ENCODE data around the gene RIMBP2.

The RIMBP2 gene

GRCh38 chr12:130608831-130609230, 107.3 kb downstream of the RIMBP2 start:
- Histone ChIP-seq H2AK5ac (ENCODE audit: low read depth, low read length) (no peak overlapping the region), H3K79me1 (ENCODE audit: low read depth, low read length) (no peaks in the 10 kb centered on the region), H3K27me3 (ENCODE audit: control insufficient read depth in 3 of 3, insufficient read depth in 3 of 3, low read depth in 1 of 3, low read length in 3 of 3) (no peaks in the 10 kb centered on the region), H2BK5ac (ENCODE audit: low read length) (no peak overlapping the region), H3K36me3 (replicated peaks in 1 of 2; ENCODE audit: control insufficient read depth in 2 of 2, insufficient read depth in 2 of 2, low read length in 2 of 2) (no peaks in the 10 kb centered on the region), H2BK120ac (ENCODE audit: low read depth, low read length) (no peak overlapping the region), H4K91ac (ENCODE audit: low read depth, low read length, poor library complexity) (no peak overlapping the region), H2AFZ (ENCODE audit: low read length) (no peak overlapping the region), H3K4ac (ENCODE audit: low read length) (no peak overlapping the region), H3K4me1 (ENCODE audit: control insufficient read depth in 2 of 2, insufficient read depth in 1 of 2, low read depth in 1 of 2, low read length in 2 of 2) (peaks cover 0 to 4% of the 10 kb centered on the region in 2 donors), H3K14ac (ENCODE audit: low read length) (no peak overlapping the region), H3K27ac (replicated peaks; ENCODE audit: low read length) (no peak overlapping the region), H2BK12ac (ENCODE audit: low read length) (no peak overlapping the region), H3K18ac (ENCODE audit: low read length) (no peak overlapping the region), H3K9me3 (replicated peaks in 1 of 2; ENCODE audit: control insufficient read depth in 2 of 2, insufficient read depth in 1 of 2, low read depth in 1 of 2, low read length in 2 of 2) (no peaks in the 10 kb centered on the region), H3K4me2 (ENCODE audit: insufficient read depth, low read length, poor library complexity, severe bottlenecking) (no peak overlapping the region), H3K9ac (ENCODE audit: low read depth, low read length, poor library complexity) (no peak overlapping the region), H2BK15ac (ENCODE audit: low read length) (no peak overlapping the region), H4K8ac (ENCODE audit: low read depth, low read length) (no peak overlapping the region), H3K4me3 (ENCODE audit: low read length in 2 of 2) (no peak overlapping the region), H3K23ac (ENCODE audit: low read depth, low read length, poor library complexity) (no peak overlapping the region)
- WGBS, 2 donors (ENCODE audit: extremely low coverage in 2 of 2, insufficient read length in 2 of 2, insufficient replicate concordance in 1 of 2) = no CpG with 5 or more reads among the region's 7 CpGs
- no peak for DNase-seq (ENCODE audit: low spot score)

- H3K23ac ChIP-seq (ENCODE audit: low read depth, low read length, poor library complexity) = no peak overlapping the region
- H3K9ac ChIP-seq (ENCODE audit: low read depth, low read length, poor library complexity) = no peak overlapping the region
- no peak overlapping the region for H2BK120ac ChIP-seq (ENCODE audit: low read depth, low read length)
- H3K9me3 ChIP-seq (replicated peaks in 1 of 2; ENCODE audit: control insufficient read depth in 2 of 2, insufficient read depth in 1 of 2, low read depth in 1 of 2, low read length in 2 of 2) = no peaks in the 10 kb centered on the region
- no peak for DNase-seq (ENCODE audit: low spot score)
- H2AK5ac ChIP-seq (ENCODE audit: low read depth, low read length) = no peak overlapping the region
- no peak overlapping the region for H3K4me2 ChIP-seq (ENCODE audit: insufficient read depth, low read length, poor library complexity, severe bottlenecking)
- H3K79me1 ChIP-seq (ENCODE audit: low read depth, low read length) = no peaks in the 10 kb centered on the region
- no peak overlapping the region for H4K91ac ChIP-seq (ENCODE audit: low read depth, low read length, poor library complexity)
- H4K8ac ChIP-seq (ENCODE audit: low read depth, low read length) = no peak overlapping the region
- H2BK12ac ChIP-seq (ENCODE audit: low read length) = no peak overlapping the region
- no peak overlapping the region for H3K18ac ChIP-seq (ENCODE audit: low read length)
- H2BK5ac ChIP-seq (ENCODE audit: low read length) = no peak overlapping the region
- no peaks in the 10 kb centered on the region for H3K36me3 ChIP-seq (replicated peaks in 1 of 2; ENCODE audit: control insufficient read depth in 2 of 2, insufficient read depth in 2 of 2, low read length in 2 of 2)
- H3K4me1 ChIP-seq (ENCODE audit: control insufficient read depth in 2 of 2, insufficient read depth in 1 of 2, low read depth in 1 of 2, low read length in 2 of 2) = peaks cover 0 to 4% of the 10 kb centered on the region in 2 donors
- no peak overlapping the region for H3K4me3 ChIP-seq (ENCODE audit: low read length in 2 of 2)
- WGBS, 2 donors (ENCODE audit: extremely low coverage in 2 of 2, insufficient read length in 2 of 2, insufficient replicate concordance in 1 of 2) = no CpG with 5 or more reads among the region's 5 CpGs
- H2BK15ac ChIP-seq (ENCODE audit: low read length) = no peak overlapping the region
- no peaks in the 10 kb centered on the region for H3K27me3 ChIP-seq (ENCODE audit: control insufficient read depth in 3 of 3, insufficient read depth in 3 of 3, low read depth in 1 of 3, low read length in 3 of 3)
- no peak overlapping the region for H3K27ac ChIP-seq (replicated peaks; ENCODE audit: low read length)
- H3K14ac ChIP-seq (ENCODE audit: low read length) = no peak overlapping the region
- peak overlapping the region; percentile 29 for H2AFZ ChIP-seq (ENCODE audit: low read length)
- no peak overlapping the region for H3K4ac ChIP-seq (ENCODE audit: low read length)
Measured at GRCh38 chr12:130608132-130608531, 108.0 kb downstream of the RIMBP2 start.

- no peak overlapping the region for H3K23ac ChIP-seq (ENCODE audit: low read depth, low read length, poor library complexity)
- no peak overlapping the region for H2BK120ac ChIP-seq (ENCODE audit: low read depth, low read length)
- no peak overlapping the region for H3K14ac ChIP-seq (ENCODE audit: low read length)
- H2AK5ac ChIP-seq (ENCODE audit: low read depth, low read length) = no peak overlapping the region
- no peaks in the 10 kb centered on the region for H3K36me3 ChIP-seq (replicated peaks in 1 of 2; ENCODE audit: control insufficient read depth in 2 of 2, insufficient read depth in 2 of 2, low read length in 2 of 2)
- H2BK15ac ChIP-seq (ENCODE audit: low read length) = no peak overlapping the region
- no peak overlapping the region for H2AFZ ChIP-seq (ENCODE audit: low read length)
- peaks cover 0 to 4% of the 10 kb centered on the region in 2 donors for H3K4me1 ChIP-seq (ENCODE audit: control insufficient read depth in 2 of 2, insufficient read depth in 1 of 2, low read depth in 1 of 2, low read length in 2 of 2)
- no peak for DNase-seq (ENCODE audit: low spot score)
- no peak overlapping the region for H3K18ac ChIP-seq (ENCODE audit: low read length)
- H2BK5ac ChIP-seq (ENCODE audit: low read length) = no peak overlapping the region
- H3K4me2 ChIP-seq (ENCODE audit: insufficient read depth, low read length, poor library complexity, severe bottlenecking) = no peak overlapping the region
- H3K4me3 ChIP-seq (ENCODE audit: low read length in 2 of 2) = no peak overlapping the region
- no peak overlapping the region for H4K8ac ChIP-seq (ENCODE audit: low read depth, low read length)
- H3K9me3 ChIP-seq (replicated peaks in 1 of 2; ENCODE audit: control insufficient read depth in 2 of 2, insufficient read depth in 1 of 2, low read depth in 1 of 2, low read length in 2 of 2) = no peaks in the 10 kb centered on the region
- no peak overlapping the region for H3K4ac ChIP-seq (ENCODE audit: low read length)
- no peak overlapping the region for H3K27ac ChIP-seq (replicated peaks; ENCODE audit: low read length)
- no peak overlapping the region for H3K9ac ChIP-seq (ENCODE audit: low read depth, low read length, poor library complexity)
- H3K79me1 ChIP-seq (ENCODE audit: low read depth, low read length) = no peaks in the 10 kb centered on the region
- no peak overlapping the region for H2BK12ac ChIP-seq (ENCODE audit: low read length)
- H4K91ac ChIP-seq (ENCODE audit: low read depth, low read length, poor library complexity) = no peak overlapping the region
- H3K27me3 ChIP-seq (ENCODE audit: control insufficient read depth in 3 of 3, insufficient read depth in 3 of 3, low read depth in 1 of 3, low read length in 3 of 3) = no peaks in the 10 kb centered on the region
- no CpG with 5 or more reads among the region's 12 CpGs for WGBS, 2 donors (ENCODE audit: extremely low coverage in 2 of 2, insufficient read length in 2 of 2, insufficient replicate concordance in 1 of 2)
Measured at GRCh38 chr12:130606231-130606630, 109.9 kb downstream of the RIMBP2 start.

GRCh38 chr12:130603396-130603965, 112.6 kb downstream of the RIMBP2 start:
- Histone ChIP-seq H3K4me2 (ENCODE audit: insufficient read depth, low read length, poor library complexity, severe bottlenecking) (no peak overlapping the region), H3K23ac (ENCODE audit: low read depth, low read length, poor library complexity) (no peak overlapping the region), H3K9me3 (replicated peaks in 1 of 2; ENCODE audit: control insufficient read depth in 2 of 2, insufficient read depth in 1 of 2, low read depth in 1 of 2, low read length in 2 of 2) (no peaks in the 10 kb centered on the region), H2BK15ac (ENCODE audit: low read length) (no peak overlapping the region), H3K79me1 (ENCODE audit: low read depth, low read length) (no peaks in the 10 kb centered on the region), H2AFZ (ENCODE audit: low read length) (no peak overlapping the region), H3K9ac (ENCODE audit: low read depth, low read length, poor library complexity) (no peak overlapping the region), H3K18ac (ENCODE audit: low read length) (no peak overlapping the region), H3K4ac (ENCODE audit: low read length) (no peak overlapping the region), H2BK12ac (ENCODE audit: low read length) (no peak overlapping the region), H3K14ac (ENCODE audit: low read length) (no peak overlapping the region), H2BK120ac (ENCODE audit: low read depth, low read length) (no peak overlapping the region), H2AK5ac (ENCODE audit: low read depth, low read length) (no peak overlapping the region), H3K27me3 (ENCODE audit: control insufficient read depth in 3 of 3, insufficient read depth in 3 of 3, low read depth in 1 of 3, low read length in 3 of 3) (no peaks in the 10 kb centered on the region), H4K8ac (ENCODE audit: low read depth, low read length) (no peak overlapping the region), H2BK5ac (ENCODE audit: low read length) (no peak overlapping the region), H3K4me1 (ENCODE audit: control insufficient read depth in 2 of 2, insufficient read depth in 1 of 2, low read depth in 1 of 2, low read length in 2 of 2) (peaks cover 0 to 4% of the 10 kb centered on the region in 2 donors), H4K91ac (ENCODE audit: low read depth, low read length, poor library complexity) (no peak overlapping the region), H3K4me3 (ENCODE audit: low read length in 2 of 2) (no peak overlapping the region), H3K27ac (replicated peaks; ENCODE audit: low read length) (no peak overlapping the region), H3K36me3 (replicated peaks in 1 of 2; ENCODE audit: control insufficient read depth in 2 of 2, insufficient read depth in 2 of 2, low read length in 2 of 2) (peaks cover 0 to 2% of the 10 kb centered on the region in 2 donors)
- no peak for DNase-seq (ENCODE audit: low spot score)
- no CpG with 5 or more reads among the region's 8 CpGs for WGBS, 2 donors (ENCODE audit: extremely low coverage in 2 of 2, insufficient read length in 2 of 2, insufficient replicate concordance in 1 of 2)

All from neuronal stem cell (in vitro differentiated cells).